Measurements from ENCODE around the gene TEX47.
A peak's percentile ranks its signal among the peaks of the same experiment; 100 is the strongest.

TEX47 gene

DNA sequence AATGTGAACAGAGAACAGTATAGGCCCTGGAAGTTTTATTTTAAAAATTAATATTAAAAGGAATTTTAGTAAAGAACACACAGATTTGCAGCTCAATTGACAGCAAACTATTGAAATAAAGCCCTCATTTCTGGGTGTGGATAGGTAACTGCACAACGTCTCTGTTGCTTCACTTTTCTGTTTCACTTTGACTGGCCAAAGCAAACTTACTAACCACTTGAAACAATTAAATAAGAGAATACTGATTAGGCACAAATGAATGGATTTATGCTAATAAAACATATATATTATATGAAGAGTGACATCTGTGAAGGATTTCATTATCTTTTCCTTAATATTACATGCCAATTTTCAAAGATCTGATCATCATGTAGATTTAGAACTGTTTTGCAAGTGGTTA lies 24.1 kb downstream of the TEX47 start:
- peak; percentile 9 for DNase-seq (ENCODE audit: low spot score)
- TF ChIP-seq, protein P1, sequence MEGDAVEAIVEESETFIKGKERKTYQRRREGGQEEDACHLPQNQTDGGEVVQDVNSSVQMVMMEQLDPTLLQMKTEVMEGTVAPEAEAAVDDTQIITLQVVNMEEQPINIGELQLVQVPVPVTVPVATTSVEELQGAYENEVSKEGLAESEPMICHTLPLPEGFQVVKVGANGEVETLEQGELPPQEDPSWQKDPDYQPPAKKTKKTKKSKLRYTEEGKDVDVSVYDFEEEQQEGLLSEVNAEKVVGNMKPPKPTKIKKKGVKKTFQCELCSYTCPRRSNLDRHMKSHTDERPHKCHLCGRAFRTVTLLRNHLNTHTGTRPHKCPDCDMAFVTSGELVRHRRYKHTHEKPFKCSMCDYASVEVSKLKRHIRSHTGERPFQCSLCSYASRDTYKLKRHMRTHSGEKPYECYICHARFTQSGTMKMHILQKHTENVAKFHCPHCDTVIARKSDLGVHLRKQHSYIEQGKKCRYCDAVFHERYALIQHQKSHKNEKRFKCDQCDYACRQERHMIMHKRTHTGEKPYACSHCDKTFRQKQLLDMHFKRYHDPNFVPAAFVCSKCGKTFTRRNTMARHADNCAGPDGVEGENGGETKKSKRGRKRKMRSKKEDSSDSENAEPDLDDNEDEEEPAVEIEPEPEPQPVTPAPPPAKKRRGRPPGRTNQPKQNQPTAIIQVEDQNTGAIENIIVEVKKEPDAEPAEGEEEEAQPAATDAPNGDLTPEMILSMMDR (IDR thresholded peaks at IDR 0.05; ENCODE audit: extremely low read depth, missing control alignments), result no peak

DNA sequence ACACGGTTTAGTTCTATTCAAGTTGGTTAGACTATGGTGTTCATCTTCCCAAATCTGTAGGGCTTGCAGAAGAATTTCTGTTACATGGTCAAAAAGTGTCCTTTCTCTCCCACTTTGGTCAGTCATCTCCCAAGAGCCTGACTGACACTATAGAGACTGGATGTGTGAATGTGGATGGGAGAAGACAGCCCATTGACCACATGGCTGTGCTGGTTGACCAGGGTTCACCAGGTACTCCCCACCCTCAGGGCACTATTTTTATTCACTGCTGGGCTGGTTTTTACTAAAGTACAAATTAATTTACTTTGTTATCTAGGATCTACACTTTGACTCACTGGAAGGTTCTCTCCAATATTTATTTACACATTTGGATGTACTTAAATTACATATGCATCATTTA lies 33.8 kb downstream of the TEX47 start:
- TF ChIP-seq, protein P1 (IDR thresholded peaks at IDR 0.05; ENCODE audit: extremely low read depth, missing control alignments), result no peak
- peak; percentile 6 for DNase-seq (ENCODE audit: low spot score)

DNA sequence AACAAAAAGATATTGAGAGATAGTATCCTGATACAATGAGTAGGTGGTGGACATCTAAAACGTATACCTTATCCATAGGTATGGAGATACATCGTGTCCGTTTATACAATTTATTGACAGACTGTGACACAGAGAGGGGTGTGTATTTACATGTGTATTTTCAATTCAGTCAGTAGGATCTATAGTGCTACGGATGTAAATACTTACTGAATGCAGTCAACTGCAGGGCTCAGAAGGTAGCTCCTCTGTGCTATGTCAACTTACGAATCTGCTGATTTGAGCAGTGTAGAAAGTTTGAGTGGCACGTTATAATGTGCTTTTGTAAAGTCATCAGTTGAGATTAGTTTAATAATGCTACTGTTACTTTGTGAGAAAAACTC lies 35.4 kb downstream of the TEX47 start:
- TF ChIP-seq, protein P1 (IDR thresholded peaks at IDR 0.05; ENCODE audit: extremely low read depth, missing control alignments), result no peak
- DNase-seq (ENCODE audit: low spot score), result no peak

DNA sequence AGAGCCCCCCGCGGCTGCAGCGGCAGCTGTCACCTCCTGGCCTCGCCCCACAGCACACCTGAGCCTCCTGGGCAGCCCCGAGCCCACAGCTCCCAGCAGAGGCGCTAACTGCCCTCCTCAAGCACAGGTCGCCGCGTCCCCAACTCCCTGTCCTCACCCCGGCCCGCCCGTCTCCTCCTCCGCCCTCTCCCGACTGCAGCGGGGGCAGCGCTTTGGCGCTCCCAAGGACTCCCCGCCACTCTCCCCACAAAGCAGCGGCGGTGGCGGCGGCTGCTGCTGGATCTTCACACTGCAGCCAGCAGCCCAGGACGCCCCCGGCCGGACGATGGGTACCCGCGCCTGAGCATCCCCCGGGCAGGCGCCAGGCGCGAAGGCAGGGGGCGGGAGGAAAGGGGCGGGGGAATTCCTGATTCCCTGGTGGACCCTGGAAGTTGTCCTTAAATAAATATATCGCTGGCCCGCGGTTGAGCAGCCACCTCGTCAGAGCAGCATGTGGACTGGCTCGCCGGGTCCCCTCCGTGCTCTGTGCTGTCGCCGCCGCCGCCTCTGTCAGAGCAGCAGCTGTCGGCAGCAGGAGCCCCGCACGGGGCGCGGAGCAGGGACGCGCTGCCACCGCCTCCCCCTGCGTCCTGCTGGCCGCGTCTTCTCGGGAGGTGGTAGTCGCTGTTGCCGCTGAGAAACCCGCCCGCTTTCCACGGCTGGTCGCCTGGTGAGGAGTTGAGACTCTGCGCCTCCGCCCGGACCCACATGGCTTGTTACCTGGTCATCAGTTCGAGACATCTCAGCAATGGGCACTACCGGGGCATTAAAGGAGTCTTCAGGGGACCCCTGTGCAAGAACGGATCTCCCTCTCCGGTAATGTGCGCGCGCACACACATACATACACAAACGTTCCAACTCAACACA lies 36.1 kb downstream of the TEX47 start, which contains the start of gene ZNF804B:
TSS of gene ZNF804B (plus strand) at position 471 of the 906 bp plus-strand sequence. CDS start at position 748, 277 bp downstream.
- TF ChIP-seq, protein P1 (IDR thresholded peaks at IDR 0.05; ENCODE audit: extremely low read depth, missing control alignments), result no peak
- peak; percentile 13 for DNase-seq (ENCODE audit: low spot score)

DNA sequence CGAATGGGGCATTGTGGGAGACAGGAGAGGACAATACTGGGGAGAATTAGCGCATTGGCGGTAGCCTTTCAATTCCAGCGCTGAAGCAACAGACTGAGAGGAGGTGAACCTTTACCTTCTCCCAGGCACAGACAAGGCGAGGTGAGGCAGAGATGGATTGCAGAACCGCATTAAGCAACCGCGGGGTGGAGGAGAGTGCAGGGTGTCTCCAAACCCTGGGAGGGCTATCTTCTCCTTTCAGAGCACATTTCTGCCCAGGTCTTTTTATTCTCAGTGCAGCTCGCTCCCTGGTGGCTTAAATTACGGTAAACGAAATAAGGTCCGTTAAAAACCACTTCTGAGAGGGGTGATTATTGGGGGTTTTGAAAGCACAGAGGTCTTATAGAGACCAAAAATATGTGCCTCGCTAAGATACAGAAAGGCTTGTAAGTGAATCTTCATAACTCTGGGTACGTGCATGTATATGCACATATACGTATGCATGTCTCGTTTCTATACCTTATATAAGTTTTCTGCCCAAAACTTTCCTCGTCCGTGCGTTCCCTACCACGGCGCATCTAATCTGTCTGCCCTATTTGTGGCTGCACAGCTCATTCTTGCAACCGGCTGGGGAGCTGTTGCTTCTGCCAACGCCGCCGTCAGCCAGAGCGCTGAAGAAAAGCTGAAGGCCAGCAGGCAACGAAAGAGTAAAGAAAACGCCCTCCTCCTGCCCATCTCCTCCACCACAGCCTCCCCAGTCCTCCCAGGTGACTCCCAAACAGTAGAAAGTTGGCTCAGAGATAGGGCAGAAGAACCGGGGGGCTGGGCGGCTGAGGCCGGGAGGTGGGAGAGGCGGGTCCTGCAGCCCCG lies 36.9 kb downstream of the TEX47 start:
- TF ChIP-seq, protein P1 (IDR thresholded peaks at IDR 0.05; ENCODE audit: extremely low read depth, missing control alignments), result no peak
- DNase-seq (ENCODE audit: low spot score), result peak; percentile 7

DNA sequence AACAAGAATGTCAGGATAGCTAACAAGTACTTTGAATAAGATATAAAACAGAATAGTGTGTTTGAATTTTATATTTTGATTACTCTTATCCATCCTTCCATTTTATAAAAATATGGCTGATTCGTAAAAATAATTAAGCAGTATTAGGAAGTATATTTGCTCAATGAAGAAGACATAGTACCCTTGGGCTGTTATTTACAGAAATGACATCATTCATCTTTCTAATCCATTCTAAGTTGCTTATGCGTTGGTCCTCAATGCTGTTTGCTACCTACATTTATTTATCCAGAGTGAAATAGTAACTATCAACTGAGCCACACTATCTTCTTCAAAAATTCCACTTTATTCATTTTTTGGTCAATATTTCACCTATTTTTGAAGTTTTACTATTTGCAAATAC lies 38.2 kb downstream of the TEX47 start:
- TF ChIP-seq, protein P1 (IDR thresholded peaks at IDR 0.05; ENCODE audit: extremely low read depth, missing control alignments), result no peak
- DNase-seq (ENCODE audit: low spot score), result no peak

DNA sequence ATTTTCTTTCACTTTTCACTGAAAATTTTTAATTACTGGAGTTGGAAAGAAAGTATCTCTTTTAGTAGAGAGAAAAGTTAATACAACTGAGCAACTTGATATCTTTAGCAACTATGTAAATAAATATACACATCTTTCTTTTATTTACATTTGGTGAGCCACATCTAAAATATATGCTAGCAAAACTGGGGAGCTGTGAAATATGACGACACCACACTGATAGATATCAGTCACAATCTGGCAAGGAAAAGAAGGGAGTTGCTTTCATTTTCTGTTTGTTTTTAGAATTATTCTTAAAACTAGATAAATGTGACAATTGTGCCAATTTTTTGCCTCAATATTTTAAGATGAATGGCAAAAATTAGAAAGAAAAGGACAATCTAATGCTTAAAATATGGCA lies 38.7 kb downstream of the TEX47 start:
- TF ChIP-seq, protein P1 (IDR thresholded peaks at IDR 0.05; ENCODE audit: extremely low read depth, missing control alignments), result no peak
- DNase-seq (ENCODE audit: low spot score), result no peak

All from GM20000 (cell line).